RPMI7951 (cell line): Measurements from ENCODE around the gene ASPRV1. TPM values are rescaled to one million over a fixed set of nuclear protein-coding genes. Genes with fewer than 3 reads are reported as not detected.

ENCODE experiments used
- total RNA-seq: library from RNA; depleted of rRNA; stranded (reverse); fragments of >200 nt; shearing (Covaris generic); gene quantifications from 2 replicates; pipeline ENCODE4 v1.2.3, GENCODE V29; 2014; rRNA removed

The ASPRV1 gene
- total RNA-seq, 1 experiment from 2014 or later: 0.12 TPM

Other genes with a start within 250 kb of the ASPRV1 start
- 43.9 and 63.6 TPM in 2 replicates for gene ANXA4, start 219.5 kb downstream of the ASPRV1 start, total RNA-seq
- gene GMCL1, start 132.0 kb downstream of the ASPRV1 start, total RNA-seq: 9.3 and 11.3 TPM in 2 replicates
- 89.3 and 94.1 TPM in 2 replicates for gene SNRNP27, start 67.7 kb downstream of the ASPRV1 start, total RNA-seq
- 3.7 and 4.3 TPM in 2 replicates for gene MXD1, start 46.5 kb downstream of the ASPRV1 start, total RNA-seq
- 46.0 and 46.7 TPM in 2 replicates for gene PCBP1, start 125.8 kb upstream of the ASPRV1 start, total RNA-seq
- gene C2orf42, start 229.4 kb upstream of the ASPRV1 start, total RNA-seq: 15.3 and 26.5 TPM in 2 replicates